Activated CD8-positive, alpha-beta T cell treated with anti-CD3 and anti-CD28 coated beads, Interleukin-2, amount 10 ng/mL, durations not matched to agents 7 days and 5 days (primary cell): ENCODE results near the gene DRC1. TPM values are rescaled to one million over a fixed set of nuclear protein-coding genes. Genes with fewer than 3 reads are reported as not detected.
"Not testable (repeated sequence)": the region's sequence is repeated elsewhere in the genome, so short reads cannot be mapped to it uniquely, and the experiment has no call there.

Source experiments
- ATAC-seq: fragments of 150-1000 bp; cut with Tn5 transposase; one replicate; pipeline ENCODE4 v1.10.0; 2021; ENCODE audit warnings: moderate library complexity
- CTCF ChIA-PET: fragments of 350-600 bp; sonication (Branson Sonifier 250); formaldehyde crosslinking; loops from one replicate; lab custom pipeline; 2021; ENCODE audit warnings: antibody characterized with exemption; lab: Charles Lee
- POLR2A ChIA-PET: fragments of 350-600 bp; sonication (Branson Sonifier 250); formaldehyde crosslinking; loops from one replicate; lab custom pipeline; 2021; ENCODE audit warnings: antibody characterized with exemption; lab: Charles Lee
- DNase-seq: peaks from one replicate; pipeline ENCODE4 v3.0.0-alpha.2; 2020
- H3K27ac Mint-ChIP-seq: one replicate; pipeline ENCODE4 v1.8.0; 2021; ENCODE audit warnings: mild to moderate bottlenecking, mixed read lengths
- H3K27me3 Mint-ChIP-seq: one replicate; pipeline ENCODE4 v1.8.0; 2021; ENCODE audit warnings: low read depth, mixed read lengths
- H3K36me3 Mint-ChIP-seq: one replicate; pipeline ENCODE4 v1.8.0; 2021; ENCODE audit warnings: low read depth, mixed read lengths
- H3K4me1 Mint-ChIP-seq: one replicate; pipeline ENCODE4 v1.8.0; 2021; ENCODE audit warnings: low read depth, mixed read lengths
- H3K4me3 Mint-ChIP-seq: one replicate; pipeline ENCODE4 v1.8.0; 2021; ENCODE audit warnings: mild to moderate bottlenecking, mixed read lengths
- H3K9me3 Mint-ChIP-seq: one replicate; pipeline ENCODE4 v1.8.0; 2022; ENCODE audit warnings: mixed read lengths; ENCODE audit not compliant: insufficient read depth
- total RNA-seq, 2 experiments: library from RNA; stranded (reverse); gene quantifications; one replicate each; pipeline ENCODE4 v1.2.3, GENCODE V29; 2021

Gene DRC1
- total RNA-seq, 2 experiments from 2014 or later: not detected

- peaks cover 6% of the 10 kb centered on the region for H3K4me1 Mint-ChIP-seq
- no peaks in the 10 kb centered on the region for H3K27me3 Mint-ChIP-seq
- ChIA-PET POLR2A (interaction anchor here (0.7 kb wide), 1 partner anchor 20 kb away, joined by 4 read pairs; the partner anchor contains the start of gene ADGRF3), CTCF (interaction anchor here (1.0 kb wide), 1 partner anchor 20 kb away, joined by 3 read pairs; the partner anchor contains the start of gene ADGRF3)
- no peak for DNase-seq
- peaks cover 37% of the 10 kb centered on the region for H3K36me3 Mint-ChIP-seq
- no peak for ATAC-seq
- no peak overlapping the region for H3K4me3 Mint-ChIP-seq
- H3K9me3 Mint-ChIP-seq: no peaks in the 10 kb centered on the region
- no peak overlapping the region for H3K27ac Mint-ChIP-seq
Observed at GRCh38 chr2:26366957-26367356, 34.8 kb upstream of the DRC1 start.

GRCh38 chr2:26369664-26370063 lies 32.1 kb upstream of the DRC1 start:
- H3K36me3 Mint-ChIP-seq: peaks cover 50% of the 10 kb centered on the region
- H3K9me3 Mint-ChIP-seq, ATAC-seq, CTCF ChIA-PET, H3K4me1 Mint-ChIP-seq, H3K27me3 Mint-ChIP-seq, H3K4me3 Mint-ChIP-seq, POLR2A ChIA-PET, DNase-seq, H3K27ac Mint-ChIP-seq: not testable (repeated sequence)

- H3K36me3 Mint-ChIP-seq: peaks cover 54% of the 10 kb centered on the region
- H3K27ac Mint-ChIP-seq, H3K9me3 Mint-ChIP-seq, DNase-seq, POLR2A ChIA-PET, H3K4me3 Mint-ChIP-seq, CTCF ChIA-PET, H3K27me3 Mint-ChIP-seq, ATAC-seq, H3K4me1 Mint-ChIP-seq: not testable (repeated sequence)
Observed at GRCh38 chr2:26370909-26371308, 30.8 kb upstream of the DRC1 start.

- ChIA-PET CTCF (interaction anchor here (1.0 kb wide), 1 partner anchor 20 kb away, joined by 3 read pairs; no protein-coding TSS in a partner anchor), POLR2A (no interaction called here)
- no peak overlapping the region for H3K4me3 Mint-ChIP-seq
- peaks cover 54% of the 10 kb centered on the region for H3K36me3 Mint-ChIP-seq
- no peak for DNase-seq
- peaks cover 20% of the 10 kb centered on the region for H3K4me1 Mint-ChIP-seq
- H3K27me3 Mint-ChIP-seq: no peaks in the 10 kb centered on the region
- H3K27ac Mint-ChIP-seq: peak overlapping the region; percentile 50
- no peaks in the 10 kb centered on the region for H3K9me3 Mint-ChIP-seq
- no peak for ATAC-seq
Observed at GRCh38 chr2:26376799-26377198, 24.9 kb upstream of the DRC1 start.

- H3K9me3 Mint-ChIP-seq: no peaks in the 10 kb centered on the region
- peaks cover 49% of the 10 kb centered on the region for H3K36me3 Mint-ChIP-seq
- no peaks in the 10 kb centered on the region for H3K27me3 Mint-ChIP-seq
- H3K27ac Mint-ChIP-seq: no peak overlapping the region
- ChIA-PET POLR2A (no interaction called here), CTCF (no interaction called here)
- DNase-seq (no peak), ATAC-seq (no peak)
- no peak overlapping the region for H3K4me3 Mint-ChIP-seq
- H3K4me1 Mint-ChIP-seq: peaks cover 20% of the 10 kb centered on the region
Observed at GRCh38 chr2:26380281-26380680, 21.4 kb upstream of the DRC1 start.

GRCh38 chr2:26382564-26382963 lies 19.2 kb upstream of the DRC1 start:
- Mint-ChIP-seq H3K27me3 (no peaks in the 10 kb centered on the region), H3K9me3 (no peaks in the 10 kb centered on the region), H3K4me1 (peaks cover 11% of the 10 kb centered on the region), H3K36me3 (peaks cover 43% of the 10 kb centered on the region), H3K4me3 (no peak overlapping the region), H3K27ac (no peak overlapping the region)
- ChIA-PET CTCF (interaction anchor here (1.0 to 1.3 kb wide), 3 partner anchors 9 to 121 kb away, joined by 3 read pairs; no protein-coding TSS in a partner anchor), POLR2A (no interaction called here)
- ATAC-seq (no peak), DNase-seq (no peak)

GRCh38 chr2:26384183-26384582 lies 17.5 kb upstream of the DRC1 start:
- no peak for ATAC-seq
- no peak overlapping the region for H3K27ac Mint-ChIP-seq
- H3K27me3 Mint-ChIP-seq: no peaks in the 10 kb centered on the region
- H3K4me1 Mint-ChIP-seq: no peaks in the 10 kb centered on the region
- DNase-seq: no peak
- H3K4me3 Mint-ChIP-seq: no peak overlapping the region
- no peaks in the 10 kb centered on the region for H3K9me3 Mint-ChIP-seq
- ChIA-PET CTCF (no interaction called here), POLR2A (no interaction called here)
- peaks cover 40% of the 10 kb centered on the region for H3K36me3 Mint-ChIP-seq

- H3K36me3 Mint-ChIP-seq: peaks cover 43% of the 10 kb centered on the region
- ATAC-seq (no peak), DNase-seq (no peak)
- H3K4me3 Mint-ChIP-seq: no peak overlapping the region
- H3K27me3 Mint-ChIP-seq: no peaks in the 10 kb centered on the region
- ChIA-PET POLR2A (no interaction called here), CTCF (no interaction called here)
- H3K27ac Mint-ChIP-seq: no peak overlapping the region
- H3K4me1 Mint-ChIP-seq: no peaks in the 10 kb centered on the region
- no peaks in the 10 kb centered on the region for H3K9me3 Mint-ChIP-seq
Observed at GRCh38 chr2:26384597-26384996, 17.1 kb upstream of the DRC1 start.

GRCh38 chr2:26387189-26387588 lies 14.5 kb upstream of the DRC1 start:
- H3K4me3 Mint-ChIP-seq: no peak overlapping the region
- ChIA-PET CTCF (interaction anchor here (1.3 kb wide), 1 partner anchor 191 kb away, joined by 4 read pairs; no protein-coding TSS in a partner anchor), POLR2A (no interaction called here)
- no peak for ATAC-seq
- peaks cover 47% of the 10 kb centered on the region for H3K36me3 Mint-ChIP-seq
- no peaks in the 10 kb centered on the region for H3K4me1 Mint-ChIP-seq
- H3K27me3 Mint-ChIP-seq: no peaks in the 10 kb centered on the region
- no peak overlapping the region for H3K27ac Mint-ChIP-seq
- no peak for DNase-seq
- no peaks in the 10 kb centered on the region for H3K9me3 Mint-ChIP-seq

GRCh38 chr2:26394694-26395093 lies 7.0 kb upstream of the DRC1 start:
- no peak for DNase-seq
- no peaks in the 10 kb centered on the region for H3K9me3 Mint-ChIP-seq
- no peak overlapping the region for H3K4me3 Mint-ChIP-seq
- H3K27me3 Mint-ChIP-seq: no peaks in the 10 kb centered on the region
- no peak overlapping the region for H3K27ac Mint-ChIP-seq
- ChIA-PET CTCF (no interaction called here), POLR2A (interaction anchor here (0.6 kb wide), 1 partner anchor 609 kb away, joined by 3 read pairs; no protein-coding TSS in a partner anchor)
- H3K36me3 Mint-ChIP-seq: peaks cover 20% of the 10 kb centered on the region
- no peak for ATAC-seq
- H3K4me1 Mint-ChIP-seq: peaks cover 14% of the 10 kb centered on the region

- H3K9me3 Mint-ChIP-seq: no peaks in the 10 kb centered on the region
- peaks cover 14% of the 10 kb centered on the region for H3K36me3 Mint-ChIP-seq
- peaks cover 21% of the 10 kb centered on the region for H3K4me1 Mint-ChIP-seq
- ChIA-PET POLR2A (no interaction called here), CTCF (interaction anchor here (1.0 kb wide), 1 partner anchor 182 kb away, joined by 3 read pairs; no protein-coding TSS in a partner anchor)
- ATAC-seq (no peak), DNase-seq (no peak)
- no peak overlapping the region for H3K27ac Mint-ChIP-seq
- no peak overlapping the region for H3K4me3 Mint-ChIP-seq
- H3K27me3 Mint-ChIP-seq: no peaks in the 10 kb centered on the region
Observed at GRCh38 chr2:26395394-26395793, 6.3 kb upstream of the DRC1 start.

GRCh38 chr2:26396734-26397298 lies 4.9 kb upstream of the DRC1 start:
- no peaks in the 10 kb centered on the region for H3K27me3 Mint-ChIP-seq
- H3K4me1 Mint-ChIP-seq: peaks cover 26% of the 10 kb centered on the region
- ChIA-PET POLR2A (no interaction called here), CTCF (interaction anchor here (1.1 to 1.6 kb wide), 2 partner anchors 15 to 20 kb away, joined by 3 read pairs; no protein-coding TSS in a partner anchor)
- H3K27ac Mint-ChIP-seq: no peak overlapping the region
- ATAC-seq (peak; percentile 61), DNase-seq (no peak)
- H3K36me3 Mint-ChIP-seq: peaks cover 11% of the 10 kb centered on the region
- H3K4me3 Mint-ChIP-seq: no peak overlapping the region
- no peaks in the 10 kb centered on the region for H3K9me3 Mint-ChIP-seq
